Stimulated activated CD4-positive, alpha-beta T cell treated with anti-CD3 and anti-CD28 coated beads, TNF-alpha, amount 100 ng/mL, for 24 hours (primary cell): Measurements from ENCODE around the gene OXT.
"Not testable (repeated sequence)": the region's sequence is repeated elsewhere in the genome, so short reads cannot be mapped to it uniquely, and the experiment has no call there.

Experiments used
- DNase-seq, 3 experiments: peaks; one replicate each; pipeline ENCODE4 v3.0.0-alpha.2; 2020; ENCODE audit warnings: low read depth in 3 of 3

Gene OXT

DNA sequence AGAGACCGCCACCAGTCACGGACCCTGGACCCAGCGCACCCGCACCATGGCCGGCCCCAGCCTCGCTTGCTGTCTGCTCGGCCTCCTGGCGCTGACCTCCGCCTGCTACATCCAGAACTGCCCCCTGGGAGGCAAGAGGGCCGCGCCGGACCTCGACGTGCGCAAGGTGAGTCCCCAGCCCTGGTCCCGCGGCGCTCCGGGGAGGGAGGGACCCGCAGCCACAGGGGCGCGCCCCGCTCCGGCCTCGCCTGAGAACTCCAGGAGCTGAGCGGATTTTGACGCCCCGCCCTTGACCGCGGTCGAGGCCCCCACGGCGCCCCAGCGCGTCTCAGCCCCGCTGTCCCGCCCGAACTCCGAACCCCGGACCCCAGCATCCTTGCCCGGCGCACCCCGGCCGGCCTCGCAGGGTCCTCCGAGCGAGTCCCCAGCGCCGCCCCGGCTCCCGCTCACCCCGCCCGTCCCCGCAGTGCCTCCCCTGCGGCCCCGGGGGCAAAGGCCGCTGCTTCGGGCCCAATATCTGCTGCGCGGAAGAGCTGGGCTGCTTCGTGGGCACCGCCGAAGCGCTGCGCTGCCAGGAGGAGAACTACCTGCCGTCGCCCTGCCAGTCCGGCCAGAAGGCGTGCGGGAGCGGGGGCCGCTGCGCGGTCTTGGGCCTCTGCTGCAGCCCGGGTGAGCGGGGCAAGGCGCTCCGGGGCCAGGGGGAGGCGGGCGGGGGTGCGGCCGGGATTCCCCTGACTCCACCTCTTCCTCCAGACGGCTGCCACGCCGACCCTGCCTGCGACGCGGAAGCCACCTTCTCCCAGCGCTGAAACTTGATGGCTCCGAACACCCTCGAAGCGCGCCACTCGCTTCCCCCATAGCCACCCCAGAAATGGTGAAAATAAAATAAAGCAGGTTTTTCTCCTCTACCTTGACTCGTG is at the start of gene OXT:
TSS of gene OXT (plus strand) at position 11 of the 920 bp plus-strand sequence. CDS start at position 47, 36 bp downstream.
- peak; percentile 25 to 73 (median 33) for DNase-seq

DNA sequence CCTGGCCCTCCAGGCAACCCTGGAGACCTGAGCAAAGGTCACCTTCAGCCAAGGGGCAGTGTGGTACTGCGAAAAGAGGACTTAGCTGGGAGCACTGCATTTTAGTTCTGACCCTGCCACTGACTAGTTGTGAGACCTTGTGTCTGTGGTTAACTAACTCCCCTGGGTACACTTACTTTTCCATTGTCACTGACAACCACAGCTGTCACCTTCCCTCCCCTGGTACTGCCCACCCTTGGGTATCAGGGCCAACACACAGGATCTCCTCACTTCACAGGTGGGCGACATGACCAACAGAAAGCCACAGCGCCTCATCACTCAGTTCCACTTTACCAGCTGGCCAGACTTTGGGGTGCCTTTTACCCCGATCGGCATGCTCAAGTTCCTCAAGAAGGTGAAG is 49.6 kb upstream of the OXT start:
- no peak for DNase-seq

DNA sequence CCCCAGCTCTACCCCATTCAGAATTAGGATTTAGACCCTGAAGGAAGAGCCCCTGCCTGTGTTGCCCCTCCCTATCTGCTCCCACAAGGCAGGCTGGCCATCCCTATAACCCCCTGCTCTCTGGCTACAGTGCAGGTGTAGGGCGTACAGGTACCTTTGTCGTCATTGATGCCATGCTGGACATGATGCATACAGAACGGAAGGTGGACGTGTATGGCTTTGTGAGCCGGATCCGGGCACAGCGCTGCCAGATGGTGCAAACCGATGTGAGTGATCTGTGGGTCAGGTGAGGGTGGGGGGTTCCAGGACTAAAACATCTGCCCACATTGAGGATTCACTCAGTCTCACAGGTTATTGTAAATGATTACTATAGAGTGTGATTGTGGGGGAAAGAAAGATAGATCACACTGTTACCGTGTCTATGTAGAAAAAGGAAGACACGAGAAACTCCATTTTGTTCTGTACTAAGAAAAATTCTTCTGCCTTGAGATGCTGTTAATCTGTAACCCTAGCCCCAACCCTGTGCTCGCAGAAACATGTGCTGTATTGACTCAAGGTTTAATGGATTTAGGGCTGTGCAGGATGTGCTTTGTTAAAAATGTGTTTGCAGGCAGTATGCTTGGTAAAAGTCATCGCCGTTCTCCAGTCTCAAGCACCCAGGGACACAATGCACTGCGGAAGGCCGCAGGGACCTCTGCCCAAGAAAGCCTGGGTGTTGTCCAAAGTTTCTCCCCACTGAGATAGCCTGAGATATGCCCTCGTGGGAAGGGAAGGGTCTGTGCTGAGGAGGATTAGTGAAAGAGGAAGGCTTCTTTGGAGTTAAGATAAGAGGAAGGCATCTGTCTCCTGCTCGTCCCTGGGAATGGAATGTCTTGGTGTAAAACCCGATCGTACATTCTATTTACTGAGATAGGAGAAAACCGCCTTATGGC is 48.6 kb upstream of the OXT start:
- DNase-seq = not testable (repeated sequence)

DNA sequence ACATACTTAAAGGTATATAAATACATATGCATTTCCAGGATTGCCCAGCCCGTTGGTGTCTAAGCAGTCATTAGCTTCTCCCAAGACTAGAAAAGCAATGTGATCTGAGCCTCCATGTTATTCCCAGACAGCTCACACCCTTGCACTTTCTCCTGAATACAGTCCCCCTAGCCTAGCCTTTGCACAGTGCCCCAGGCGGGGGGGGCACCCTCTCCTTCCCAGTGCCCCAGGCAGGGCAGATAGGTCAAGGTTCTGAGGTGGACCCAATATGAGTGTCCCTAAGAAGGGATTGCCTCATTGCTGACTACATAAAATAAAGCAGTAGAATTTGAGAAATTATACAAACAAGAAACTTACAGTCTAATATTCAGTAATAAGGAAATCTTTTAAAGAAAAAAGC is 43.4 kb upstream of the OXT start:
- DNase-seq = no peak

DNA sequence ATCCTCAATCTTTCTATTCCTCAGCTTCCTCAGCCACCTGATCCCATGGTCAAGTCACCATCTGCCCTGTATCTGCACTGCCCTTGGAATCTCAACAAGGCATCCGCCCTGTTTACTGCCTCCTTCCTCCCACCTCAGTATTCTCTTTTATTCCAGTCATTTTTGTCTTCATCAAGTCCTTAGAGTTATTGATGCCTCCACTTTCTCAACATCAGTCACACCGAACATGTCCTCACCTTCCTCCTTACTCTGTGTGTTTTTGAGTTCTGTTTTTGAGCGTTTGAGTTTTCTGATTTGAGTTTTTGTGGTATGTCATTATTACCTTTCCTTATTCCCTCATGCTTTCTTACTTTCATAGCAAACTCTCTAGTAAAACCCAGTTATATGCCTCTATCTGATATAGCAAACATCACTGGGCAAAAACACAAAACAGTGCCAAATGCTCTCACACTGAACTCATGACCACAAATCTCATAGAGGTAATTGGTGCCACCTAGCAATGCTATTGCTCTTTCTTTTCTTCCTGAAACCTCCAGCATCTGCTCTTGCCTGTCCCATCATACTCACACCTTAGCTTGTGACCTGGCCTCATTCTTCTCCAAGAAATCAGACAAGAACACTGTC is 39.8 kb upstream of the OXT start:
- DNase-seq = no peak

DNA sequence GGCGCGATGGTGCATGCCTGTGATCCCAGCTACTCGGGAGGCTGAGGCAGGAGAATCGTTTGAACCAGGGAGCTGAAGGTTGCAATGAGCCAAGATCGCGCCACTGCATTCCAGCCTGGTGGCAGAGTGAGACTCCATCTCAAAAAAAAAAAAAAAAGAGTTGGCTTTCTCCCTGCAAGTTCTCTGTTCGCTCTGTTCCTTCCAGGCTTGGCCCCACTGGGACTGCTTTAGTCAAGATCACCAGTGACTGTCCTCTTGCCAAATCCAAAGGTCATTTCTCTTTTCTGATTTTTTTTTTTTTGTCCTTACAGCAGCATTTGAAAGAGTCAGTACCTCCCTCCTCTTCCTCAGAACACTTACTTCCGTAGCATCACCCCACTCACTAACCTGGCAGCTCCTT is 38.8 kb upstream of the OXT start:
- DNase-seq = no peak

DNA sequence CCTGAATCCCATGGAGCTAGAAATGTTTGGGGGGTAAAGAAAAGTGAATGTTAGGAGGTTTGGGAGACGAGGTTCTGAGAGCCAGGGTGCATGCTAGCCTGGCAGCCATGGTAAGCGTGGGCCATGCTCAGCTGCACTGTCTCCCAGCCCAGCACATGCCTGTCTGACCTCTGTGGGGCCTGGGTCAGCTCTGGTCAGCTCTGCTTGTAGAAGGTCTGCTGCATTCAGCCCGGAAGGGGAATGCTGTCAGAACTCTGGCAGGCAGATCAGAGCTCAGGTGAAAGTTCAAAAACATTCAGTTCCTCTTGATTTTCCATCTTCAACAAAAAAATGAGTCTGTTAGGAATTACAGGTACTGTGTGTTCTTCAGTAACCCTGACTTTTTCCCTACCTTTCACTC is 33.8 kb upstream of the OXT start:
- DNase-seq = no peak

DNA sequence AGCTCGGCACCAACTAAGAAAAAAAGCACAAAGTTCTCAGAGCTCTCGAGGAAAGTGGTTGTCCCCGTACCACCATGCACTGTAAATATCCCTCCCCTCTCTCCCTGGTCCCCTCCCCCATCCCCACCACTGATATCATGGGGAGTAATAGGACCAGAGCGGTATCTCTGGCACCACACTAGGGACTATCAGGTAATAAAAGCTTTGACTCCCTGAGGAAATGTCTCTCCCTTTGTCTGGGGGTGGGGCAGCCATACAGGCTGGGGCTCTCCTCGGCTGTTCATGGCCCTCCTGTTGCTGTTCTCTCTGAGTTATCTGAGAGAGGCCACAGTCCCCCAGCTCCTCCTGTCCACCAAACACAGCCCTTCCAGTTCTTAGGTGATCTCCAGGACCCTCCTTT is 33.0 kb upstream of the OXT start:
- DNase-seq = no peak

DNA sequence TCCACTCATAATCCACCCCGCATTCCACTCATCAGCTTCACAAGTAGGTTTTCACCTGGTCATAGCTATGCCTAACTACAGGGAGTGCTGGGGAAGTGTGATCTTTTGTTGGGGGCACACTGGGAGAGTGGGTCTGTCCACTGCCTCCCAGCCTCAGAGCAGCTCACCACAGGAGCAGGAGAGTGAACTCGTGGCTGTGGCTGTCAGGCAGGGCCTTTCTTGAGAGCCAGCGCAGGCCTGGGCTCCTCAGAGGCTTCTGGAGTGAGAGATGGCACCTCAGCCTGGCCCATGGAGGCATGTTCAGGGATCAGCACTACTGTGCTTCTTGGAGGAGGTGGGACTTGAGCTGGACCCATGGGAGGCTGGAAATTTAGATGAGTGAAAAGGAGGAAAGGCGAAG is 32.0 kb upstream of the OXT start:
- no peak for DNase-seq

DNA sequence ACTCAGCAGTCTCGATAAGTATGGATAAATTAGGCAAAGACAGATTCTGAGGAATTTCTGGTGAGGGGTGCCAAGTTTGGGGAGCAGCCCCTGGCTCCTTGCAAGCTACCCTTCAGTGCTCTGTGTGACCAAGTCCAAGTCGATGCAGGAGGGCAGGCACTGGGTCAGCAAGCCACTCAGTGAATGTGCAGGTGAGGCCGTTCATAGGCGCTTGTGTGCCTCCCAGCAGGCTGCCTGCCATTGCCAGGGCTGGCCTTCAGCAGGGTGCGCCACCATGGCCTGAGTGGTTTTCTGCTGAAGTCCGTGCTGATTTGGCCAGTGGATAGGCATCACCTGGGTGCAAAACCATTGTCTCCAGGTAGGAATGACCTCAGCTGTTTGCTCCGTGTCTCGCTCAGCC is 31.3 kb upstream of the OXT start:
- DNase-seq = no peak

DNA sequence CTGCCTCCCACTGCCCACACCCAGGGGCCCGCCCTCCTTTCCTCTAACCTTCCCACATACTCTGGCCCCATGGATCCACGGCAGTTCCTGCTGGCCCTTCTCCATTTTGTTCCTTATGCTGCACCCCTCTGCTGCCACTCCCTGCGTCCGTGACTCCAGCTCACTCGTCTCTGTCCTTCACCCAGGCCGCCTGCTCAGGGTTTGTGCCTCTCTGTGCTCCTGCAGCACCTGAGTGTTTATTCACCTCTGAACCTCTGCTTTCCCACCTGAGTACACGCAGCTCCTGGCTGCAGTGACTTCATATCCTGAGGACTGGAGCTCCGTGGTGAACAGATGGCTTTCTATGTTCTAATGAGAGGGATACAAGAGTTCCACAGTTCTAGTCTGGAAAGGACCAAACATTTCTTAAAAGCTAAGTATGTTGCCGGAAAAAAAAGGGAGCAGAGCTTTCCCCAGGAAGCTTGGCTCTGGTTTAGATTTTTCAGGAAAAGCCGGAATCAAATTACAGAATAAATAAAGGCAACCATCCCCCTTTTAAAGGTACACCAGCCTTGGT is 29.5 kb upstream of the OXT start:
- DNase-seq = no peak

DNA sequence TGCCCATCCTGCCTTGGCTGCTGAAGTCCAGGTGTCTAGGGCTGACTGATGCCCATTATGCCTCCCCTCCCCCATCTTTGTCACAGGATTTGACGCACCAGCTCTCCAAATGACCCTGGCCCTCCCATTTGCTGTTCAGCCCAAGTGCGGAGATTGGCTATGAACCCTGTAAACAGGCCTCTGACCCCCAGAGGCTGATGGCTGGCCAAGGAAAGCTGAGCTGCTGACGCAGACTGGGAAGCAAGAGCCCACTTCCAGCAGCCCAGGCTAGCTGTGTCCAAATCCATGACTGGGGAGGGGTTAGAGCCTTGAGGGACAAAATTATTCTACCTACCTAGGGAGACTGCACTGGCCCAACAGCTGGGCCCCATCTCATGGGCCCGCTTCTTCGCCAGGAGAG is 28.8 kb upstream of the OXT start:
- DNase-seq = no peak

DNA sequence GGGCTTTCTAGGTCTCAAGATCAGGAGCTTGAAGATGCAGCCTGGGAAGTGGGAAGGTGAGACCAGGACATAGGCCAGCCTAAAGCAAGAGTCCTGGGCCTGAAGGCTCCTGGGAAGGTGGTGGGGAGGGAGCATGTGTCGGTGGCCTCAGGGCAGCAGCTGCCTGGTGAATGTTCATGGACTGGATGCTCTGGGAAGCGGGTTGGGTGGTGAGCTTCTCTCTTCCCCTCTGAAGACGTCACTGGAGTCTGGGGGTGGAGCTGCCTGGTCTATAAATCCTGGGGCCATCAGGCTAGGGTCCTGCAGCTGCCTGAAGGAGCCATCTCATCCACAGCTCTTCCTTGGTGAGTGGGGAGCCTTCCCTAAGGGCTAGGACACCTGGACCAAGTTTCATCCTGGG is 28.1 kb upstream of the OXT start, which contains the start of gene GNRH2:
TSS of gene GNRH2 (plus strand) at position 301 of the 400 bp plus-strand sequence. CDS start 793 bp downstream, outside the sequence.
- no peak for DNase-seq

DNA sequence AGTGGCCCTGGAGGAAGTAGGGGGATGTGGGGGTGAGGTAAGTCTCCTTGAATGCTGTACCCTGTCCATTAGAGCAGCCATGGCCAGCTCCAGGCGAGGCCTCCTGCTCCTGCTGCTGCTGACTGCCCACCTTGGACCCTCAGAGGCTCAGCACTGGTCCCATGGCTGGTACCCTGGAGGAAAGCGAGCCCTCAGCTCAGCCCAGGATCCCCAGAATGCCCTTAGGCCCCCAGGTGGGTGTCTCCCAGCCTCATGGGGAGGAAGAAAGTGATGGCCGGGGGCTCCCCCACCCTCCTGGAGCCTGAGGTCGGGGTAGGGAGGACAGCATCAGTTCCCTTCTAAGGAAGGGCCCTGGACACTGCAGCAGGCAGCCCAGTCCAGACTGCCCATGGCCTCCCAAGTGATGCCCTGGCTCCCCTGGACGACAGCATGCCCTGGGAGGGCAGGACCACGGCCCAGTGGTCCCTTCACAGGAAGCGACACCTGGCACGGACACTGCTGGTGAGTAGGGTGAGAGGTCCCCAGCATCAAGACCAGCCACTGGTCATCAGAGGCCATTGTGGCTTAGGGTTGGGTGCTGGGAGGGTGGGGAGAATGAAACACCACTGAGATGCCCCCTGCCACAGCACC is 27.0 kb upstream of the OXT start:
- no peak for DNase-seq

DNA sequence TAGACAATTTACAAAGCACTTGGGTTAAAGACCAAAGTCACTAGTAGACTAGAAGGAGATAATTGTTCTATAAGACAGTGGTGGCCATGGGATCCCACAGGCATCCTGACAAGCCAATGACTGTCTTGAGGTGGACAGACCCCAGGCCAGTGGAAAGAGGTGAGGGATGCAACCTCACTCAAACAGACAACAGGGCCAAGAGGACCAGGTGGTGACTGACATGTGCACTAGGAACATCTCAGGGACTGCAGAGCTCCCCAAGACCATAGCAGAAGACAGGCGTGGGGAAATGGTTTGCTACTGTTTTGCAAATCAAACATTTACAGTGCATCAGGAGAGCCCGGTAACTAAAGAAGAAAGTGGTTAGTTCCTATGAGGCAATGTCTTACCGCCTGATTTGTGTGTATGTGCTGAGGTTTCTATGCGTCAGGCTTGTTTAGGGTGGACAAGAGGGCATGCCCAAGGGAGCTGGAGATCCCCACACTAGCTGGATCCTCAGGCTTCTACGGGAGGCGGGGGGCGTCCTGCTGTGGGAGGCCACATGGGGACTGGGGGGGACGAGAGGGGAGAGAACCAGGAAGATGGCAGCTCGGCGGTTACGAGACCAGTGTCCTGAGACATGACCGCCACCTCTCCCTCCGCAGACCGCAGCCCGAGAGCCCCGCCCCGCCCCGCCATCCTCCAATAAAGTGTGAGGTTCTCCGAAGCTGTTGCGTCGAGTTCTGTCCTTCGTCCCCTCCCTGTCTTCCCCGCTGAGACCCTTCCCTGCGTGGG is 26.2 kb upstream of the OXT start:
- peak in 1 of 3 experiments; percentile 68 for DNase-seq

DNA sequence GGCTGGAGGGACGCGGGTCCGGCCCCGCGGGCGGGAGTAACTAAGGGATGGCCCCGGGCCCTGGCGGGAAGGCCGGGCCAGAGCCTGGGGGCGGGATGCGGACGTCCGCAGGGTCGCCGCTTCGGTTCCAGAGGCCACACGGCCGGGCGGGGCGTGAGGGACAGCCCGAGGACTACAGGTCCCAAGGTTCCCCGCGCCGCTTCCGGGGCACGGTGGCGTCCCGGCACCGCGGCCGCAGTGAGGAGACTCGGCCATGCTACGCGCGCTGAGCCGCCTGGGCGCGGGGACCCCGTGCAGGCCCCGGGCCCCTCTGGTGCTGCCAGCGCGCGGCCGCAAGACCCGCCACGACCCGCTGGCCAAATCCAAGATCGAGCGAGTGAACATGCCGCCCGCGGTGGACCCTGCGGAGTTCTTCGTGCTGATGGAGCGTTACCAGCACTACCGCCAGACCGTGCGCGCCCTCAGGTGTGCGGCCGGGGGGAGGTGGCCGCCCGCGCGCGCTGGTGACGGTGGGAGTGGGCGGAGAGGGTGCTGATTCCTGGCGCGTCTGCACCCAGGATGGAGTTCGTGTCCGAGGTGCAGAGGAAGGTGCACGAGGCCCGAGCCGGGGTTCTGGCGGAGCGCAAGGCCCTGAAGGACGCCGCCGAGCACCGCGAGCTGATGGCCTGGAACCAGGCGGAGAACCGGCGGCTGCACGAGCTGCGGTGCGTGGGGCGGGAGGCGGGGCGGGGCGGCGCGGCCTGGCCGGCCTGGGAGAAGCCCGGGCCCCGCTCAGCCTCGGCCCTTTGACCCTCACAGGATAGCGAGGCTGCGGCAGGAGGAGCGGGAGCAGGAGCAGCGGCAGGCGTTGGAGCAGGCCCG is 25.4 kb upstream of the OXT start, which contains the start of gene MRPS26:
TSS of gene MRPS26 (plus strand) at position 237 of the 861 bp plus-strand sequence. CDS start at position 254, 17 bp downstream.
- DNase-seq = peak; percentile 67 to 83 (median 72)

DNA sequence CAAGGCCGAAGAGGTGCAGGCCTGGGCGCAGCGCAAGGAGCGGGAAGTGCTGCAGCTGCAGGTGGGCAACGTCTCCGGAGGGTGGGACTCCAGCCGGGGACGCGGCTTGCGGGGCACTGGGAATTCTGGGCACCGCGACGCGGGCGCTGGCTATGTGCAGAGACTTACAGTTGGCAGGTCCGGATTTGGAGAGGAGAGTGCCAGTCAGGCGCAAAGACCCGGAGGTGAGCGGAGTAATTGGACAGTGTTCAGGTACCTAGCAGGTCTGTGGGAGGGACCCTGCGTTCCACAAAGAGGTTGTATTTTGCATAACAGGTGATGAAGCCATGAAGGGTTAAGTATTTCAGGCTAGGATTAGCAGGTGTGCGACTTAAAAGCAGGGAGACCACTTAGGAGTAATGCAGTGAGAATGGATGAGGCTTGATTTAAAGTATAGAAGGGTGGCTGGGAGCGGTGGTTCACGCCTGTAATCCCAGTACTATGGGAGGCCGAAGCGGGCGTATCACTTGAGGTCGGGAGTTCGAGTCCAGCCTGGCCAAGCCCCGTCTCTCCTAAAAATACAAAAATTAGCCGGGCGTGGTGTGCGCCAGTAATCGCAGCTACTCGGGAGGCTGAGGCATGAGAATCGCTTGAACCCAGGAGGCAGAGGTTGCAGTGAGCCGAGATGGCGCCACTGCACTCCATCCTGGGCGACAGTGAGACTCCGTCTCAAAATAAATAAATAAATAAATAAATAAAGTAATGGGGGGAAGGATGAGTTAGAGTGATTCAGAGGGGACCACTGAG is 24.6 kb upstream of the OXT start:
- no peak for DNase-seq
